PC-3 (cell line): ENCODE measurements around the gene ENPP3. TPM values are rescaled to one million over a fixed set of nuclear protein-coding genes. Genes with fewer than 3 reads are reported as not detected.

Experiments used
- ATAC-seq: fragments of 200-7000 bp; cut with Tn5 transposase; 2 replicates; pipeline ENCODE4 v1.9.1; 2020; ENCODE audit warnings: mild to moderate bottlenecking, moderate library complexity
- BruUV-seq: library from RNA; stranded (reverse); fragments of 400-500 nt; replicated peaks from 2 replicates; lab custom pipeline; 2021; lab: Mats Ljungman, UMichigan
- CTCF ChIA-PET: fragments of 300-600 bp; sonication (Branson Sonifier 250); formaldehyde crosslinking; loops from one replicate; lab custom pipeline; 2022; ENCODE audit warnings: antibody characterized with exemption; lab: Charles Lee
- POLR2A ChIA-PET: fragments of 300-600 bp; sonication (Branson Sonifier 250); formaldehyde crosslinking; loops from one replicate; lab custom pipeline; 2022; ENCODE audit warnings: antibody characterized with exemption; ENCODE audit not compliant: unreplicated experiment; lab: Charles Lee
- DNase-seq: peaks from one replicate; pipeline ENCODE4 v3.0.0-alpha.2; 2015
- H2AFZ ChIP-seq: fragments of 300-600 bp; sonication (generic); 2 replicates; pipeline ENCODE4 v1.6.0; 2016; ENCODE audit warnings: antibody characterized with exemption, low read length
- H3F3A ChIP-seq: fragments of 300-600 bp; sonication (generic); one replicate; pipeline ENCODE4 v1.6.0; 2017; ENCODE audit warnings: antibody characterized with exemption, low read length, control low read depth, mild to moderate bottlenecking; ENCODE audit not compliant: unreplicated experiment
- H3K27ac ChIP-seq: fragments of 300-600 bp; sonication (generic); 2 replicates; pipeline ENCODE4 v1.5.1; 2016; ENCODE audit warnings: mild to moderate bottlenecking, low read length
- H3K27me3 ChIP-seq: fragments of 300-600 bp; sonication (generic); 2 replicates; pipeline ENCODE4 v1.6.1; 2016; ENCODE audit warnings: low read length, mixed read lengths
- H3K36me3 ChIP-seq: fragments of 300-600 bp; sonication (generic); 2 replicates; pipeline ENCODE4 v1.6.1; 2016; ENCODE audit warnings: low read depth, mixed run types, low read length, mixed read lengths
- H3K4me1 ChIP-seq: fragments of 300-600 bp; sonication (generic); 2 replicates; pipeline ENCODE4 v1.5.1; 2016; ENCODE audit warnings: low read length; ENCODE audit not compliant: insufficient read depth
- H3K4me2 ChIP-seq: fragments of 300-600 bp; sonication (generic); 2 replicates; pipeline ENCODE4 v1.6.0; 2016; ENCODE audit warnings: low read length
- H3K4me3 ChIP-seq: fragments of 300-600 bp; sonication (generic); 2 replicates; pipeline ENCODE4 v1.5.1; 2016; ENCODE audit warnings: mild to moderate bottlenecking, low read length, mixed read lengths
- H3K79me2 ChIP-seq: fragments of 300-600 bp; sonication (generic); 2 replicates; pipeline ENCODE4 v1.6.1; 2017; ENCODE audit warnings: low read length, mixed read lengths
- H3K9ac ChIP-seq: fragments of 300-600 bp; sonication (generic); 2 replicates; pipeline ENCODE4 v1.6.0; 2016; ENCODE audit warnings: mild to moderate bottlenecking, low read length
- H3K9me2 ChIP-seq: fragments of 300-600 bp; sonication (generic); replicated peaks from 2 replicates; pipeline ENCODE4 v1.6.1; 2016; ENCODE audit warnings: mixed run types, low read length, mixed read lengths
- H3K9me3 ChIP-seq: fragments of 300-600 bp; sonication (generic); 2 replicates; pipeline ENCODE4 v1.6.1; 2016; ENCODE audit warnings: low read length, mixed read lengths
- H4K20me1 ChIP-seq: fragments of 300-600 bp; sonication (generic); 2 replicates; pipeline ENCODE4 v1.6.1; 2016; ENCODE audit warnings: low read length, mixed read lengths
- EZH2 ChIP-seq: fragments of 300-600 bp; sonication (generic); IDR thresholded peaks from one replicate; pipeline ENCODE4 v1.6.1; 2017; ENCODE audit warnings: antibody characterized with exemption, mild to moderate bottlenecking, low read length; ENCODE audit not compliant: unreplicated experiment
- EZH2phosphoT487 ChIP-seq: fragments of 300-600 bp; sonication (generic); IDR thresholded peaks from 2 replicates; pipeline ENCODE4 v1.6.1; 2018; ENCODE audit warnings: mild to moderate bottlenecking, antibody characterized with exemption, low read length, borderline replicate concordance
- intact Hi-C: fragments of 100-400 bp; cut with micrococcal nuclease; formaldehyde crosslinking; loops from 2 replicates; pipeline ENCODE4 v1.9.0; 2023
- total RNA-seq: library from RNA; depleted of rRNA; stranded (reverse); fragments of >200 nt; gene quantifications from 2 replicates; pipeline ENCODE4 v1.2.3, GENCODE V29; 2014
- TF ChIP-seq, protein P1 (sequence below): fragments of 300-600 bp; sonication (generic); conservative IDR thresholded peaks from 2 replicates; pipeline ENCODE4 v1.5.1; 2017; ENCODE audit warnings: antibody characterized with exemption, low read depth, mild to moderate bottlenecking, low read length

ENPP3 gene
- total RNA-seq, 1 experiment from 2014 or later, result 0.18 TPM

DNA sequence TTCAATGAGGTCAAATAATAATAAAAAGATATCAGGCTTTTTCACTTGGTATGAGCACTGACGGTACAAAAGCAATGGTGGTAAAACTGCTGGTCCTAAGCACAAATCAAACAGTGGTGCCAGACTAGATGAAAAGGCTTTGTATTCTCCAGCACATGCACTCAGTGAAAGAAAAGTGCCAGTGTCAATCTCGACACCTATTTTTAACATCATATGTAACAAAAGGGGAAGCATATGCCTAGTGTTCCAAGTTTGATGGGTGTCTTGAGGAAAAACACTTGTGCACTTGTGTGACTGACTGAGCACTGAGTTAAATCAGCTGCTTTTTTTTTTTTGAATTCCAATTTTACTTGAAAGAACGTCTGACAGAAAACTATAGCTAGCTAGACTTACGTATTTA is 36.4 kb upstream of the ENPP3 start:
- peaks cover 7% of the 10 kb centered on the region; the same call in 1 of the 2 replicates for H3K4me1 ChIP-seq
- no peaks in the 10 kb centered on the region for H3K27me3 ChIP-seq
- peaks cover 28% of the 10 kb centered on the region for H3K36me3 ChIP-seq
- H3K4me3 ChIP-seq, result no peak overlapping the region
- H3K9me3 ChIP-seq, result no peaks in the 10 kb centered on the region
- no peaks in the 10 kb centered on the region for H3K79me2 ChIP-seq
- no peak for TF ChIP-seq EZH2
- TF ChIP-seq, protein P1, sequence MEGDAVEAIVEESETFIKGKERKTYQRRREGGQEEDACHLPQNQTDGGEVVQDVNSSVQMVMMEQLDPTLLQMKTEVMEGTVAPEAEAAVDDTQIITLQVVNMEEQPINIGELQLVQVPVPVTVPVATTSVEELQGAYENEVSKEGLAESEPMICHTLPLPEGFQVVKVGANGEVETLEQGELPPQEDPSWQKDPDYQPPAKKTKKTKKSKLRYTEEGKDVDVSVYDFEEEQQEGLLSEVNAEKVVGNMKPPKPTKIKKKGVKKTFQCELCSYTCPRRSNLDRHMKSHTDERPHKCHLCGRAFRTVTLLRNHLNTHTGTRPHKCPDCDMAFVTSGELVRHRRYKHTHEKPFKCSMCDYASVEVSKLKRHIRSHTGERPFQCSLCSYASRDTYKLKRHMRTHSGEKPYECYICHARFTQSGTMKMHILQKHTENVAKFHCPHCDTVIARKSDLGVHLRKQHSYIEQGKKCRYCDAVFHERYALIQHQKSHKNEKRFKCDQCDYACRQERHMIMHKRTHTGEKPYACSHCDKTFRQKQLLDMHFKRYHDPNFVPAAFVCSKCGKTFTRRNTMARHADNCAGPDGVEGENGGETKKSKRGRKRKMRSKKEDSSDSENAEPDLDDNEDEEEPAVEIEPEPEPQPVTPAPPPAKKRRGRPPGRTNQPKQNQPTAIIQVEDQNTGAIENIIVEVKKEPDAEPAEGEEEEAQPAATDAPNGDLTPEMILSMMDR, result no peak
- no peak for TF ChIP-seq EZH2phosphoT487
- no peak overlapping the region for H3K27ac ChIP-seq
- no peak for ATAC-seq
- H3F3A ChIP-seq, result no peaks in the 10 kb centered on the region
- no peak overlapping the region for H3K9ac ChIP-seq
- intact Hi-C loops, result no loop called here
- no TSS peak for BruUV-seq
- CTCF ChIA-PET, result no interaction called here
- H4K20me1 ChIP-seq, result no peaks in the 10 kb centered on the region
- POLR2A ChIA-PET, result no interaction called here
- H2AFZ ChIP-seq, result no peak overlapping the region
- no peaks in the 10 kb centered on the region for H3K9me2 ChIP-seq
- H3K4me2 ChIP-seq, result no peak overlapping the region
- no peak for DNase-seq

DNA sequence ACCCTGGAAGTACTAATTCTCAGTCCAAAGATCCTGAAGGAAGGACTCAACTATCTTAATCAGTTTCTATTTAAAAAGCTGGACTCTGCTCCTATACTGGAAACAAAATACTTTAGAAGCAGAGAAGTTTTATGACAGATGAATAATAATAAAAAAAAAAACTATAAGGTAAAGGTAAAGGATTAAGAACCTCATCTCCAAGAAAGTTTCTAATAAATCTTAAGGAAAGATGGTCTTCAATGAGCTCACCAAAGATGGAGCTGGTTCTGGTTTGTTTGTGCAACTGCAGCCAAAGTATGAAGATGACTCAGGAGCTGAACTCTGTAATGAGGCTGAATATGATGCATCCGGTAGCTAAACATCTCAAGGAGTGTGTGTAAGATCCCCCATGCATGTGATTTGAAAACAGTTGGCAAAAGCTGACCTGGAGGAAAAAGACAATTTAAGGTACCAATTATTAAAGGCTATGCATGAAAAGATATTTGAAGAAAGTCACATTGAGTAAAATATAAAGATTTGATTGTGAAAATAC is 34.3 kb upstream of the ENPP3 start:
- no peak overlapping the region for H2AFZ ChIP-seq
- CTCF ChIA-PET, result interaction anchor here (1.1 kb wide), 1 partner anchor 25 kb away, joined by 6 read pairs; the partner anchor contains the start of gene MED23
- no peak overlapping the region for H3K27ac ChIP-seq
- no peaks in the 10 kb centered on the region for H3K27me3 ChIP-seq
- H3K4me2 ChIP-seq, result no peak overlapping the region
- no peak overlapping the region for H3K4me3 ChIP-seq
- TF ChIP-seq, protein P1, result no peak
- TF ChIP-seq EZH2, result no peak
- no TSS peak for BruUV-seq
- H3F3A ChIP-seq, result no peaks in the 10 kb centered on the region
- H3K9me2 ChIP-seq, result no peaks in the 10 kb centered on the region
- H3K9ac ChIP-seq, result no peak overlapping the region
- DNase-seq, result peak; percentile 58
- peaks cover 24% of the 10 kb centered on the region for H3K36me3 ChIP-seq
- H3K4me1 ChIP-seq, result peaks cover 7% of the 10 kb centered on the region; the same call in 1 of the 2 replicates
- H3K79me2 ChIP-seq, result no peaks in the 10 kb centered on the region
- intact Hi-C loops, result no loop called here
- ATAC-seq, result peak; percentile 96
- POLR2A ChIA-PET, result no interaction called here
- H3K9me3 ChIP-seq, result no peaks in the 10 kb centered on the region
- no peaks in the 10 kb centered on the region for H4K20me1 ChIP-seq

DNA sequence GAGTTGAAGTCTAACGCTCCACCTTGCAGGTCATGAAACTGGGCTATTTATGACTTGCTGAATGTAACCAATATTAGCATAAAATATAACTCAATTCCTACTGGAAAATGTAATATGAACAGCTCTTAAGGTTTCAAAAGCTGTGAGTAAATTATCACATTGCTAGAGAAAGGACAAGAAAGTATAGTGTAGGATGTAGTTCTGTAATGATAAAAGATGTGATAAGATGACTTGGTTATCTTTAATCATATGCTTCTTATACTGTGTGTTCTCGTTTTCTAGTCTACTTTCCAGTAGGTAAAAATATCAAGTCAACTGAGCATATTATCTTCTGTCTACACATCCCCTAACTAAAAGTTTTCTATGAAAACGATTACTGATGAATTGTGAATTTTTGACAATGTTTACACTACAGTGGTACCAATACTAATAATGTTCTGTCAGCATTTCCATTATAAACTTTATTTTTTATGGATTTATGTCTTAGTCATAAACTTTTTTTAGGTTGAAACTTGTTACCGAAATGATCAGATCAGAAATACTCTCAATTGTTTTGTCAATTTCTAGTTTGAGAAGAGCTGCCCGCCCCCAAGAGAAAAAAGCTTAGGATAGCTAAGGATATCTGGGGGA is 23.7 kb upstream of the ENPP3 start:
- intact Hi-C loops, result no loop called here
- ChIA-PET CTCF (no interaction called here), POLR2A (no interaction called here)
- Histone ChIP-seq H4K20me1 (no peaks in the 10 kb centered on the region), H3K27ac (no peak overlapping the region), H3K9me2 (no peaks in the 10 kb centered on the region), H3K9ac (no peak overlapping the region), H3K79me2 (no peaks in the 10 kb centered on the region), H2AFZ (no peak overlapping the region), H3K4me1 (no peaks in the 10 kb centered on the region), H3K9me3 (no peaks in the 10 kb centered on the region), H3K27me3 (no peaks in the 10 kb centered on the region), H3K4me3 (no peak overlapping the region), H3F3A (no peaks in the 10 kb centered on the region), H3K4me2 (no peak overlapping the region), H3K36me3 (peaks cover 17% of the 10 kb centered on the region; the same call in 1 of the 2 replicates)
- DNase-seq (no peak), ATAC-seq (no peak)
- no TSS peak for BruUV-seq
- TF ChIP-seq, protein P1, result no peak
- TF ChIP-seq EZH2 (no peak), EZH2phosphoT487 (no peak)
